ENCODE measurements around the gene TLR4.

- no peak for TF ChIP-seq EZH2 (IDR thresholded peaks at IDR 0.05)
- TF ChIP-seq POLR2AphosphoS5 (IDR thresholded peaks at IDR 0.05; ENCODE audit: borderline replicate concordance, low read depth, low read length) = no peak
- no peak for TF ChIP-seq FOXP2 (optimal IDR thresholded peaks at IDR 0.05; ENCODE audit: control extremely low read depth, extremely low read length, insufficient read depth)
Measured at GRCh38 chr9:117681888-117682287, 22.3 kb upstream of the TLR4 start.

Data from SK-N-MC (cell line).